Heart left ventricle (tissue), 16 donors: Measurements from ENCODE around the gene ASTL. TPM values are rescaled to one million over a fixed set of nuclear protein-coding genes. Genes with fewer than 3 reads are reported as not detected.

ENCODE experiments used
- ATAC-seq, 4 donors: fragments of 200-7000 bp; cut with Tn5 transposase; one replicate each; pipeline ENCODE4 v1.9.1; 2020 to 2022; ENCODE audit warnings: moderate library complexity in 4 of 4, mild to moderate bottlenecking in 3 of 4, moderate number of reproducible peaks in 1 of 4
- DNase-seq, 5 donors: peaks; one replicate each; pipeline ENCODE4 v3.0.0-alpha.2; 2020
- H3K27ac ChIP-seq, 12 donors: fragments of 200-600 bp; sonication (generic) in 4 of 12; one replicate each; pipeline versions ENCODE4 v1.5.0 to v1.8.0; 2016 to 2022; ENCODE audit warnings: mild to moderate bottlenecking in 2 of 12
- H3K27me3 ChIP-seq, 9 donors: fragments of 200-600 bp; sonication (generic) in 2 of 9; one replicate each; pipeline versions ENCODE4 v1.5.1 to v1.8.0; 2016 to 2022; ENCODE audit warnings: mild to moderate bottlenecking in 3 of 9
- H3K36me3 ChIP-seq, 9 donors: fragments of 200-600 bp; sonication (generic) in 2 of 9; one replicate each; pipeline versions ENCODE4 v1.5.0 to v1.8.0; 2018 to 2022; ENCODE audit warnings: mild to moderate bottlenecking in 2 of 9
- H3K4me1 ChIP-seq, 12 donors: fragments of 200-600 bp; sonication (generic) in 4 of 12; one replicate each; pipeline versions ENCODE4 v1.5.0 to v1.8.0; 2016 to 2022; ENCODE audit warnings: mild to moderate bottlenecking in 3 of 12
- H3K4me3 ChIP-seq, 12 donors: fragments of 200-600 bp; sonication (generic) in 4 of 12; one replicate each; pipeline versions ENCODE4 v1.5.0 to v1.8.0; 2017 to 2022; ENCODE audit warnings: mild to moderate bottlenecking in 9 of 12, moderate library complexity in 4 of 12
- H3K9me3 ChIP-seq, 12 donors: fragments of 200-600 bp; sonication (generic) in 4 of 12; one replicate each; pipeline versions ENCODE4 v1.5.0 to v1.8.0; 2016 to 2022; ENCODE audit warnings: mild to moderate bottlenecking in 1 of 12
- POLR2A ChIP-seq, 2 donors: fragments of 450-650 bp; IDR thresholded peaks; one replicate each; pipeline ENCODE4 v1.6.1; 2017; ENCODE audit warnings: antibody characterized with exemption in 2 of 2, mild to moderate bottlenecking in 2 of 2, moderate library complexity in 2 of 2
- WGBS, 4 donors: extraction: QIAGEN DNeasy Blood & Tissue Kit in 2 of 4; methylation state at CpG; one replicate each; pipeline versions ENCODE4 v1.1.5 to v1.1.7; 2013 to 2018; 5-methylcytosine and 5-hydroxymethylcytosine counted together
- intact Hi-C, 10 donors: fragments of 100-400 bp; cut with DNase I; formaldehyde crosslinking; loops; one replicate each; pipeline versions ENCODE4 v1.11.1 to v1.14.2; 2022
- polyA plus RNA-seq, 2 donors: library from polyadenylated mRNA; stranded (reverse); fragments of 200-250 nt; gene quantifications; one replicate each; pipeline ENCODE4 v1.2.3, GENCODE V29; 2013
- total RNA-seq, 9 donors: library from RNA; depleted of rRNA in 2 of 9; stranded (reverse); fragments of >200 nt in 2 of 9; fragmentation: NEBNext Ultra II Directional in 3 of 9; extraction: Animal tissue kit (Norgen Biotek cat#: 25700) in 3 of 9; gene quantifications; one replicate each; pipeline versions ENCODE4 v1.1.0 to v1.2.4, GENCODE V29; 2016 to 2023
- TF ChIP-seq, protein P1 (sequence below), 12 donors: fragments of 200-600 bp; sonication (generic) in 4 of 12; IDR thresholded peaks; one replicate each; pipeline versions ENCODE4 v1.5.0 to v1.8.0; 2018 to 2022; ENCODE audit warnings: antibody characterized with exemption in 12 of 12, mild to moderate bottlenecking in 5 of 12
- donor health status: ischemic (EF 13 %, LVEDD 7.1; RV severe dilation, severe dysfunction).
- donor health status: healthy with polysubstance abuse.
- donor health status: DM: no; HTN: yes; CAD: no.
- donor health status: DM: no; HTN: no; CAD: no.
- donor health status: ischemic (EF 25% LVEDD 6.9; RV normal size, moderate dysfunction).
- donor health status: ischemic (EF 25% LVEDD 5.7; RV mildly dilated, moderate dysfunction).
- donor health status: healthy.
- donor health status: DM: yes; HTN: yes; CAD: no.
- donor health status: ischemic (EF 35%, LVEDD 5.7; RV mildly dilated, moderate dysfunction).
- donor health status: nonischemic (EF 11% LVEDD 7.7; RV severe dilation, severe dysfunction).
- donor health status: DM: yes; HTN: yes; CAD: no.
- donor health status: PGD.
- donor health status: ischemic (EF 29% LVEDD 5.4; RV normal size, mild dysfunction).
- donor health status: nonischemic (EF 23%, LVEDD 6.1; RV moderate dilation, normal function).

The ASTL gene
- total and polyA plus RNA-seq, 11 donors = 0.14 TPM; not detected in 10

DNA sequence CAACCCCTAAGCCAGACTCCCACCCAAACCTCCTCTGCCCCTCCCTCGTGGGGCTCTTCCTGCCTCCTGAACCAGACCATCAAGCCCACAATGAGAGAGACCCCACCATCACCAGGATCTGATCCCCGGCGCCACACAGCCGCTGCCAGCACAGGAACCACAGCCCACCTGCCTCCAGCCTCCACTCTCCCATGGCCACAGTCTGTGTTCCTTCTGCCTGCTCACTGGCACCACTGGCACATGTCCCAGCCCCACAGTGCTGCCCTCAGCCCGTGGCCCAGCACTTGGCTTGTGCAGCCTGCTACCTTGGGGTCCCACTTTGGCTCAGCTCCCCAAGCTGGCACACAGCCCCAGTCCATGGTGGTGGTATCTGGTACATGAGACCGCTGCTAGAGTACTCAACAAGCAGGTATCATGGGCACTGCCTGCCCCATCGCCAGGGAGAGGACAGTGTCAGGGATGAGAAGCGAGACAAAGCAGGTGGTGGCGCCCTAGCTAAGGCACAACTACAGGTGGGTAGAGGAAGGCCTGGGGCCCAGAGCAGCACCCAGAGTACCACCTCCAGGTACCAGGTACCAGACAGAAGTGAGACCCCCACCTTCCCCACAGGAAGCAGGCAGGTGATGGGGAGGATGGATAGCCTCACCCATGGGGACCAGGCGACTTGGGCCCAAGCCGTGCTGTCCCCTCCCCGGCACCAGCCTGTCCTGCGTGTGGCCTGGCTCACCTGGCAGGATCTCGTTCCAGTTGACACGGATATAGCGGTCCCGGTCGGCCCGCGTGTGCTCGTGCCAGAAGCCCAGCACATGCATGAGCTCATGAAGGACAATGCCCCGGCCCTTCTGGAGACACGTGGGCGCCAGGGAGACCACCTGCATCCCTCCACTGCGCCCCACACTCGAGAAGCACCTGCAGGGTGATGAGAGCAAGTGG is 6.2 kb downstream of the ASTL start:
- ATAC-seq (no peak), DNase-seq (peak in 1 of 5 donors; percentile 28)
- Histone ChIP-seq H3K27me3 (peaks cover 0 to 9% (median 0%) of the 10 kb centered on the region in 9 donors), H3K27ac (no peak overlapping the region), H3K4me3 (no peak overlapping the region), H3K4me1 (no peaks in the 10 kb centered on the region), H3K36me3 (no peaks in the 10 kb centered on the region), H3K9me3 (no peaks in the 10 kb centered on the region)
- TF ChIP-seq POLR2A (IDR thresholded peaks at IDR 0.05) = no peak
- TF ChIP-seq, protein P1, sequence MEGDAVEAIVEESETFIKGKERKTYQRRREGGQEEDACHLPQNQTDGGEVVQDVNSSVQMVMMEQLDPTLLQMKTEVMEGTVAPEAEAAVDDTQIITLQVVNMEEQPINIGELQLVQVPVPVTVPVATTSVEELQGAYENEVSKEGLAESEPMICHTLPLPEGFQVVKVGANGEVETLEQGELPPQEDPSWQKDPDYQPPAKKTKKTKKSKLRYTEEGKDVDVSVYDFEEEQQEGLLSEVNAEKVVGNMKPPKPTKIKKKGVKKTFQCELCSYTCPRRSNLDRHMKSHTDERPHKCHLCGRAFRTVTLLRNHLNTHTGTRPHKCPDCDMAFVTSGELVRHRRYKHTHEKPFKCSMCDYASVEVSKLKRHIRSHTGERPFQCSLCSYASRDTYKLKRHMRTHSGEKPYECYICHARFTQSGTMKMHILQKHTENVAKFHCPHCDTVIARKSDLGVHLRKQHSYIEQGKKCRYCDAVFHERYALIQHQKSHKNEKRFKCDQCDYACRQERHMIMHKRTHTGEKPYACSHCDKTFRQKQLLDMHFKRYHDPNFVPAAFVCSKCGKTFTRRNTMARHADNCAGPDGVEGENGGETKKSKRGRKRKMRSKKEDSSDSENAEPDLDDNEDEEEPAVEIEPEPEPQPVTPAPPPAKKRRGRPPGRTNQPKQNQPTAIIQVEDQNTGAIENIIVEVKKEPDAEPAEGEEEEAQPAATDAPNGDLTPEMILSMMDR (IDR thresholded peaks at IDR 0.05) = no peak
- 89 to 91% (median 90%) methylated on average over 9 to 26 of the region's 26 CpGs for WGBS, 4 donors
- intact Hi-C loops = loop anchor here in 5 of 10 donors (10.0 kb wide), 3 partner anchors 133 to 373 kb away; partner anchors contain the start of genes NEURL3 (in 4 of the 5), CIAO1 (in 1 of the 5) and TMEM127 (in 1 of the 5)

DNA sequence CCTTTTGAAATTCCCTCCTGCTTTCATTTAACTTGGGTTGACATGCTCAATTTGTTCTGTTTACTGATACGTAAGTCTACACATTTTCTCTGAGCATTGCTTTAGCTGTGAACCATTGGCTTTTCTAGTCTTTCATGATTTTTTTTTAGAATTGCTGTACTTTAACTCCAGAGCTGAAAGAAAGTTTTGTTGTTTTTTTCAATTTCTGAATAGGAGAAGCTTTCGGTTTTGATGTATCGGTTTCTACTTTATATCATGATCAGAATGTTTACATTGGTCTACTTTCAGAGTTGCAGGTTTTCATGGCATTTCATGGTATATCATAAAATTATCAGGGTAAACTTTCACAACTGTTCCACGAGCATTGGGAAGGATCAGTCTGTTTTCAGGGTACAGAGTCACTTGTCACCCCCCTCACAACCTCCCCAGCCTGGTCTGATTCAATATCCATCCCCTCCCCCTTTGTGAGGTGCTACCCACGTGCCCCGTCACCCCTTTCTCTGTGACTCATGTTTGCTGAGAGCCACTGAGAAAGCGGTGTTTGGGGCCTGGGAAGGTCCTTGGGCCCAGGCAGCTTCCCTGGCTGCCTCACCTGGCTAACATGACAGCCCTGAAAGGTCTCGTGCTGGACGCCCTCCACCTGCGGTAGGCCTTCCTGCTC is 7.0 kb downstream of the ASTL start:
- 85 to 88% (median 87%) methylated on average over 10 of the region's 10 CpGs for WGBS, 4 donors
- no peak overlapping the region for H3K27ac ChIP-seq
- H3K27me3 ChIP-seq = peaks cover 0 to 9% (median 0%) of the 10 kb centered on the region in 9 donors
- TF ChIP-seq, protein P1 (IDR thresholded peaks at IDR 0.05) = no peak
- TF ChIP-seq POLR2A (IDR thresholded peaks at IDR 0.05) = no peak
- no peak overlapping the region for H3K4me3 ChIP-seq
- no peaks in the 10 kb centered on the region for H3K36me3 ChIP-seq
- ATAC-seq (no peak), DNase-seq (no peak)
- no peaks in the 10 kb centered on the region for H3K9me3 ChIP-seq
- intact Hi-C loops = loop anchor here in 5 of 10 donors (10.0 kb wide), 3 partner anchors 134 to 374 kb away; partner anchors contain the start of genes NEURL3 (in 4 of the 5), CIAO1 (in 1 of the 5) and TMEM127 (in 1 of the 5)
- no peaks in the 10 kb centered on the region for H3K4me1 ChIP-seq

DNA sequence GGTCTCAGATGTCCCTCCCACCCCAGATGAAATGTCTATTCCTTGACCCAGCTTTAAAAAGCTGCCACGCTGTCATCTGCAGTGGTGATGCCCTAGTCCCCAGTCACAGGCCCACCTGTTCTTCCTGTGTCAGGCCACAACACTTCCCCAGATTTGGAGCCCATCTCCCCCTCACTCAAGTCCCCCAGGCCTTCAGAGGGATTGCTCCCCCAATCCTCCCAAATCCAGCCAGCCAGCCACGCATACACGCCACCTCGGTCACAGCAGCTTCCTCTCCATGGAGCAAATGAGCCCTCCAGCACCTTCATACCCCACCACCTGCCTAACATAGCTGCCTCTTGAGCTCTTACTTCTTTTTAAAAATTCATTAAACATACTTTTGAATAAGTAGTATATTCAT is 7.8 kb downstream of the ASTL start:
- intact Hi-C loops = loop anchor here in 5 of 10 donors (10.0 kb wide), 3 partner anchors 134 to 374 kb away; partner anchors contain the start of genes NEURL3 (in 4 of the 5), CIAO1 (in 1 of the 5) and TMEM127 (in 1 of the 5)
- TF ChIP-seq, protein P1 (IDR thresholded peaks at IDR 0.05) = no peak
- TF ChIP-seq POLR2A (IDR thresholded peaks at IDR 0.05) = no peak
- Histone ChIP-seq H3K27ac (no peak overlapping the region), H3K36me3 (no peaks in the 10 kb centered on the region), H3K4me1 (no peaks in the 10 kb centered on the region), H3K27me3 (peaks cover 0 to 9% (median 0%) of the 10 kb centered on the region in 9 donors), H3K9me3 (no peaks in the 10 kb centered on the region), H3K4me3 (no peak overlapping the region)
- DNase-seq = no peak
- 90 to 93% (median 92%) methylated on average over 4 of the region's 4 CpGs for WGBS, 4 donors
- no peak for ATAC-seq
